ENCODE measurements around the gene SLCO1C1.

Gene SLCO1C1

DNA sequence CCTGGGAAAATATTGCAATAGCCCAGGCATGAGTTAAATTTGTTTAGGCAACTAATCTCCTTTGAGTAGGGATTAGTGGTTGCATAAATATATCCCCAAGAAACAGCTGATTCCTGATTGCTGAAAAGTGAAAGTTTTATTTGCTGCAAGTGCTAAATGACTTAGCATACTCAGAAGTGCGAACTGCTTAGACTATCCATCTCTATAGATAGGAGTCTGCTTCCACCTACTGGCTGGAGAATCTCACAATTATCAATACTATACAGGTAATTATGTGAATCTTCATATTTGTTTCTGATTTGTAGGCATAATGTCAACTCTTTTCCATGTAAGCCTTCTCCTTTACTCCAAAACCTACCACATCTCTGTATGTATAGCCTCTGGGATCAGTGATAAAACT is 103.4 kb downstream of the SLCO1C1 start:
- DNase-seq, result no peak

DNA sequence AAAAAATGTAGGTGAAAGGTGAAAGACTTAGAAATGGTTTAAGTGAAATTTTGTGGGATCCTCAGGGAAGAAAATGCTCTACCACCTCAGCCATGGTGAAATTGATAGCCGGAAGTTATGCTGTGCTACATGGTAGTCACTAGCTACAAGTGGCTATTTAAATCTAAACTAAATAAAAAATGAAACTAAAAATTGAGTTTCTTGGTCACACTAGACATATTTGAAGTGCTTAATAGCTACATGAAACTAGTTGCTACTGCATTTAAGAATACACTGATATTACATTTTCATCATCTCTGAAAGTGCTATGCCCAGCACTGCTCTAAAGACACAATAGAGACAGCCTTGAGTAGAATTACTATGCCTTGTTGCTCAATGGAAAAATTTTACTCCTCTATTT is 105.0 kb downstream of the SLCO1C1 start:
- DNase-seq, result no peak

- no peak for DNase-seq
Observed at GRCh38 chr12:20801035-20801434, 105.9 kb downstream of the SLCO1C1 start.

Measured in activated gamma-delta T cell (primary cell).